Breast epithelium (tissue), 3 donors: ENCODE results near the gene CARS2.

ENCODE experiments used
- CTCF ChIP-seq, 3 donors: fragments of 450-650 bp; IDR thresholded peaks; one replicate each; pipeline ENCODE4 v1.5.1; 2016 to 2017; ENCODE audit warnings: antibody characterized with exemption in 3 of 3, mild to moderate bottlenecking in 3 of 3, moderate library complexity in 3 of 3
- POLR2A ChIP-seq: fragments of 450-650 bp; IDR thresholded peaks from one replicate; pipeline ENCODE4 v1.6.1; 2016; ENCODE audit warnings: antibody characterized with exemption, mild to moderate bottlenecking, moderate library complexity
- POLR2AphosphoS5 ChIP-seq, 3 donors: sonication (generic); formaldehyde crosslinking; IDR thresholded peaks; one replicate each; pipeline ENCODE4 v1.6.1; 2017; ENCODE audit warnings: antibody characterized with exemption in 3 of 3

- TF ChIP-seq CTCF (IDR thresholded peaks at IDR 0.05) (no peak), POLR2AphosphoS5 (IDR thresholded peaks at IDR 0.05) (no peak), POLR2A (no peak)
Observed at GRCh38 chr13:110684388-110685056, 21.4 kb downstream of the CARS2 start.
